Measurements from ENCODE around the gene ADK.
"Not testable (repeated sequence)": the region's sequence is repeated elsewhere in the genome, so short reads cannot be mapped to it uniquely, and the experiment has no call there.

Gene ADK

GRCh38 chr10:74244097-74244685 is 93.2 kb downstream of the ADK start:
- DNase-seq = peak; percentile 86

GRCh38 chr10:74244807-74245206 is 93.8 kb downstream of the ADK start:
- no peak for DNase-seq

- no peak for DNase-seq
Measured at GRCh38 chr10:74246495-74246894, 95.5 kb downstream of the ADK start.

- no peak for DNase-seq
Measured at GRCh38 chr10:74249865-74250264, 98.8 kb downstream of the ADK start.

GRCh38 chr10:74255214-74255613 is 104.2 kb downstream of the ADK start:
- DNase-seq = no peak

- peak; percentile 8 for DNase-seq
Measured at GRCh38 chr10:74255888-74256357, 104.9 kb downstream of the ADK start.

- DNase-seq = no peak
Measured at GRCh38 chr10:74262856-74263255, 111.8 kb downstream of the ADK start.

GRCh38 chr10:74263996-74264395 is 113.0 kb downstream of the ADK start:
- no peak for DNase-seq

GRCh38 chr10:74272288-74272687 is 121.3 kb downstream of the ADK start:
- DNase-seq = no peak

- no peak for DNase-seq
Measured at GRCh38 chr10:74275755-74276290, 124.8 kb downstream of the ADK start.

- no peak for DNase-seq
Measured at GRCh38 chr10:74276416-74276815, 125.4 kb downstream of the ADK start.

GRCh38 chr10:74282151-74282847 is 131.3 kb downstream of the ADK start:
- DNase-seq = peak; percentile 72

GRCh38 chr10:74282848-74283210 is 131.8 kb downstream of the ADK start:
- DNase-seq = no peak

GRCh38 chr10:74289188-74289587 is 138.2 kb downstream of the ADK start:
- DNase-seq = no peak

GRCh38 chr10:74289951-74290350 is 138.9 kb downstream of the ADK start:
- DNase-seq = peak; percentile 29

- no peak for DNase-seq
Measured at GRCh38 chr10:74290708-74291107, 139.7 kb downstream of the ADK start.

- DNase-seq = no peak
Measured at GRCh38 chr10:74292871-74293427, 141.9 kb downstream of the ADK start.

- peak; percentile 25 for DNase-seq
Measured at GRCh38 chr10:74293686-74294371, 142.8 kb downstream of the ADK start.

- no peak for DNase-seq
Measured at GRCh38 chr10:74297389-74298080, 146.5 kb downstream of the ADK start.

GRCh38 chr10:74300074-74300621 is 149.1 kb downstream of the ADK start:
- not testable (repeated sequence) for DNase-seq

GRCh38 chr10:74300666-74301065 is 149.6 kb downstream of the ADK start:
- no peak for DNase-seq

- no peak for DNase-seq
Measured at GRCh38 chr10:74305730-74306129, 154.7 kb downstream of the ADK start.

All from eye (tissue), 1 donor.